A204.1 (cell line): ENCODE data around the gene HIGD1A.

Source experiments
- FAIRE-seq: peaks from 2 replicates; lab custom pipeline; 2012; peaks lifted over from hg19 to GRCh38; lab: Jason Lieb, UNC

HIGD1A gene

DNA sequence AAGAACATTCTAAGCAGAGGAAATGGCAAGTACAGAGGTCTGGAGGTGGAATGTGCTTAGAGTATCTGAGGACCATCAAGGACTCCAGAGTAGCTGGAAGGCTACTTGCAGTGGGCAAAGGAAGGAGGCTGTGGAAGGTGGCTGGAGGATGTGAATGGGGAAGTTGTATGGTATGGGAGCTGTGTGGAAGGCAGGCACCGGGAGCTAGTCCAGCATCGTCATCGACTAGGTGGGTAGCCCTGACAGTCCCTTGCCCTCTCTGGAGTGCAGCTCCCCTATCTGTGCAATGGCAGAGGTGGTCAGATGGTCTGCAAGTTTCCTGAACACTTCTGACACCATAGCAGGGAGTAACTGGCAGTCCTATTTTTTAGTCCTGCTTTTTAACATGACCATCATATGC, 50.5 kb downstream of the HIGD1A start:
- no peak for FAIRE-seq

GRCh38 chr3:42752961-42753360, 51.3 kb downstream of the HIGD1A start:
- FAIRE-seq, result no peak

- FAIRE-seq, result no peak
Measured at GRCh38 chr3:42752441-42752840, 51.8 kb downstream of the HIGD1A start.

- no peak for FAIRE-seq
Measured at GRCh38 chr3:42751609-42752008, 52.7 kb downstream of the HIGD1A start.

DNA sequence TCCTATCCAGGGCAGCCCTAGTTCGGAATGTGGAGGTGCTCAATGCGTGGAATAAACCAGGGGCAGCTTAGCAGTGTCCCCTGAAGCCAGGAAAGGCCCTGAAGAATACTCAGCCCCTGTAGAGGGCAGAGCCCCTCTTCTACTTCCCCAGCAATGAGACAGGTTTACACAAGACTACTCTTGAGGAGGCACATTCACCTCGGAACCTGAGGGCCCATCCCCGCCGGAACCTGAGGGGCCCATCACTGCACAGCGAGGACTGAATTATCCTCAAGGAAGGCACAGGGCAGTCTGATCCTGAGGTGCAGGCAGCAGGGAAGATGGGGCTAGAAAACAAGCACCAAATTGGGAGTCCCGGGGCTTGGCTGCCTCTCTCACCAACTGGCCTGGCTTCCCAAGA, 53.5 kb downstream of the HIGD1A start:
- no peak for FAIRE-seq

- FAIRE-seq, result no peak
Measured at GRCh38 chr3:42749753-42750231, 54.5 kb downstream of the HIGD1A start.

- no peak for FAIRE-seq
Measured at GRCh38 chr3:42749025-42749752, 55.1 kb downstream of the HIGD1A start.

GRCh38 chr3:42747581-42747980, 56.7 kb downstream of the HIGD1A start:
- no peak for FAIRE-seq

DNA sequence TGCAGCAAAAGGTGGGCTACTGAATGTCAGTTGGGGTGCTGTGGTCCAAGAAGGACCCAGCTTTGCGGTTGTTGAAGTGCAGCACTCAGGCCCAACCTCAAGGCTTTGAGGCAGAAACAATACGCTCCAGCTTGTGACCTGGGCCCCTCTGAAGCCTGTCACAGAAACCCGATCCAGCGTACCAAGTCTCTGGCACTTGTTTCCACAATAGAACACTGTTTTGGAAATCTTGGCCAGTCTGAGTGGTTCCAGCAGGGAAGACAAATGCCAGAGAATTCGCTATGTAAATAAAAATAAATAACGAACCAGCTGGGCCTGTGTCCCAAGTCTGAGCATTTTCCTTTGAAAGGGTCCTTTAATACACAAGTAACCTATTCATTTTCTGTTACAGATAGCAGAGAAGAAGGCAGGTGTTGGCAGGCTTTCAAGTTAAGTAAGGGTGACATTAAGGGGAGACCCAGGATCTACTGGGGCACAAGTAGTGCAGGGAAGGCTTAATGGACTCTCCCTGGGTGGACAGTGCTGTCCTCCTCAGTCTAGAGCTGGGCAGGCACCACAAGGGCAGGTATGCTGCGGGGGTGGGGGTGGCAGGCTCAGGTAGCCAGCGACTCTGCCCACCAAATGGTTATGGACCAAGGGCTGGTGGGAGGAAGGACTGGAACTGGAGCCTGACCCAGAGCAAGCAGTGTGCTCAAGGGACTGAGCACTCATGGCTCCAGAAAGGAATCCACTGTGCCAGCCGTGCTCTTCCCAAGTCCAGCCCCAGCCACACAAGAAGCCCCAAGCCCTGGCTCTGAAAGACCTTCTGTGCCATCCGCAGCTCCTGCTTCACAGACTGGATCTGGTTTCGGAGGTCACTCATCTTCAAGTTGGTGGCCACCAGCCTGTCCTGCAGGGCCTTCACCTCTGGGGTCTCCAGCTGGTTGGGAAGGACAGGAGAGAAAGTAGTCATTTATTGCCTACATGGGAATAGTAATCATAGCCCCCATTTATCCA, 57.5 kb downstream of the HIGD1A start:
- no peak for FAIRE-seq

DNA sequence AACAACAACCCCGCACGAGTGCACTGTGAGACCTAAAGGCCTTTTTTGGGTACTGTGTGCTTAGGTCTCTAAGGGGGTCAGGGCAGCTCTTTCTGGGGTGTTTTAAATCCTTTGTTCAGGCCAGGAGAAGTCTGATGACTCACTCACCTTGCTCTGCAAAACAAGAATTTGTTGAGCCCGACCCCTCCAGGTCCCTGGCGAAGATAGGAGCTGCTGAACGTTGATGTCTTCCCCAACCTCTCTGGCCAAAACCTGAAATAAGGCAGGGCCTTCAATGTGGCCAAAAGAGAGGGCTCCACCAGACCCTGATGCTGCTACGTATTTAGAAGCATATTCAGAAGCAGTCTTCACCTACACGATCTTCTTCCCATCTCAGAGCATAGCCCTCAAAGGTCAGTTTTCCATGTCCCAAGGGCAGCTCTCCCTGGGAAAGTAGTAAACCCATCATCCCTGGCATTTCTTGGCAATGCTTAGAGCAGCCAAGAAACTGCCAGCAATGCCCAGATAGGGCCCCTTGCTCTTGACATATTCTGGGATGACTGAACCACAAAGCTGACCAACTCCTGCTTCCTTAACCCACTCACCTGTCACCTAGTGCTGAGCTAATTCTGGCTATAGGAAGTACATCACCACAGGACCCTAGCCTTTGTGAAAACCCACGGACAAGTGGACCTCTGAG, 58.4 kb downstream of the HIGD1A start:
- FAIRE-seq, result no peak

- FAIRE-seq, result no peak
Measured at GRCh38 chr3:42745291-42745745, 59.0 kb downstream of the HIGD1A start.

- no peak for FAIRE-seq
Measured at GRCh38 chr3:42743204-42743995, 60.9 kb downstream of the HIGD1A start.

GRCh38 chr3:42742688-42743087, 61.6 kb downstream of the HIGD1A start:
- FAIRE-seq, result no peak

DNA sequence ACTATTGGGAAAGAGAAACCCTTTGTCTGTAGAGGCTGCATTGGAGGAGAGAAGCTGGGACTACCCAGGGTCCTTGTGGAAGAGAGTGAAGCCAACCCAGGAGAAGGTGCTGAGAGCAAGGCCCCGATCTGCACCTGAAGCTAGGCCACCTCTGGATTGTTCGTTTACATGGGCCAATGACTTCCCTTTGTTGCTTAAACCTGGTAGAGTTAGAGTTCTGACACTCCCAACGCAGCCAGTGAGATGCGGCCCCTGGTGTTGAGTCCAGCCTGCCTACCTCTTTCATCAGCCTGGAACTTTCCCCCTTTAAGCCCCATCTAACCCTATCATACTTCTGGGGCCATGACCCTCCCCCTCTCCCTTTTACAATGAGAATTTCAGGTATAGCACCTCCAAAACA, 62.0 kb downstream of the HIGD1A start:
- no peak for FAIRE-seq

- FAIRE-seq, result no peak
Measured at GRCh38 chr3:42741796-42742195, 62.5 kb downstream of the HIGD1A start.

DNA sequence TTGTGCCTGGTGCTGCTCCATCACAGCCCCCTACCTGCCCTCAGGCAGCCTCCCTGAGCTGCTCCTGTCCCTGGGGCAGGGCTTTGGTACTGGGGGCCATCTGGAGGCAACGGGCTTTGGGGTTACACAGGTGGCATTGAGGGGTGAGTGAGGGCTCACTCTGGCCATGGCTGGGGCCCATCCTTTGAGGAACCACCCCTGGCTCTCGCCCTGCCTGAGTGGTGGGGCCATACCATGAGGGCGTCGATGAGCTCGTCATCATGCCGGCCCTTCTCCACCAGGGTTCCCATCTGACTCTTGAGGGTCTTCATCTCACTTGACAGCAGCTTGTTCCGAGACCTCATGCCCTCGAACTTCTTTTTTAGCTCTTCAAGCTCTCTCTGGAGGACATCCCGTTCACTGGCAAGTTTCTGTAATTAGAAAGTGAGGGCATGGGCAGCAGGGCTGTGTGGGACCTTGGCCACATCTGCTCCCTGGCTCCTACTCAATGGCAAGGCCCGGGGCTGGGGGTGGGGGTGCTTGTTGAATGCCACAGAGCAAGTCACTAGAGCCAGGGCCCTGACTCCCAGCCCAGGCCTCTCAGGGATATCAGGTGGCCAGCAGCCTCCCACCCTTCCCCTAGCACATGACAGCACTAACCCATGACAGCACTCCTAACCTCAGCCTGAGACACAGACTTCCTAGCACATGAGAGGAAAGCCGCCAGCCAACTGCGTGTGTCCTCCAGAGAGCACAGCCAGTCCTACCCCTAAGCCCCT, 64.7 kb downstream of the HIGD1A start:
- no peak for FAIRE-seq

GRCh38 chr3:42736531-42736930, 67.8 kb downstream of the HIGD1A start:
- no peak for FAIRE-seq

GRCh38 chr3:42736081-42736480, 68.2 kb downstream of the HIGD1A start:
- FAIRE-seq, result no peak

DNA sequence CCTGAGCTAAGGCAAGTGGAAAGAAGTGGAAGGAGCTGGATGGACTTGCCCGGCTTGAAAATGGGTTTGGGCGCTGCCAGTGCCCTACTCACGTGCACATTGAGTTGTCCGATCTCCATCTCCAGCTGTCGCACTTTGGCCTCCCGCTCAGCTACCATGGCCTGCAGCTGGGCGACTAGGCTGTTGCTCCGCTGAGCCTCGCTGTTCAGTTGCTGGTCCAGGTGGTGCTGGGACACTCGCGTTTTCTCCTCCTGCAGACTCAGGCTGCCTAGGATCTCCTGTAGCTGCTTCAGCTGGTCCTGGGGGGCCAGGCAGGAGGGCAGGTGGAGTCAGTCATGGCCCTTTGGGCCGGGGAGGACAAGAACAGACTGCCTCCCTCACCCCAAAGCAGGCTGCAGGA, 68.7 kb downstream of the HIGD1A start:
- no peak for FAIRE-seq

- FAIRE-seq, result no peak
Measured at GRCh38 chr3:42735019-42735418, 69.3 kb downstream of the HIGD1A start.

DNA sequence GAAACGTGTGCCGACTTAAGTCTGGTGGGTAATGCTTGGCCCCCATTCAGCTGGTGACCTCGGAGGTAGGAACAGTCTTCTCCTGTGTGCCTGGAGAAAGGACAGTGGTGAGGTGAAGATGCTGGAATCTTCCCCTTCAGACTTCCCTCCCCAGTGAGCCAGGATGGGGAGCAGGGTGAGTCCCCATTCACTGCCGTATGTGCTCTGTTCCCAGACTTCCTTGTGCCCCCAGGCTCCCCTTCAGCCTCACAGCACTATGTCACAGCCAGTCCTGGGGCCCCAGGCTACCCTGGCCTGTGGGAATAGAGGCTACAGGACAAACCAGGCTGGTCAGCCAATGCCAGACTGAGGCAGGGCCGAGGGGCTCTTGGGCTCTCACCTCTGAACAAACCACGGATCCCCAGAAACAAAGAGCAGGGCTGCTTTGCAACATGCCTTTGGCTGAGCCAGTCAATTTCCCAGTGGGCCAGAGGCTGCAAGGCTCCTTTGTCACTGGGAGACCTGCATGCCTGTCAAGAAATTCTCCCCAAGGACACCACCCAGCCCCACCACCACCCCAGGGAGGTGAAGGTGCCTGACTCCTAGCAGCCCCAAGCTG, 69.9 kb downstream of the HIGD1A start:
- no peak for FAIRE-seq
